Fibroblast of pulmonary artery (primary cell): Measurements from ENCODE around the gene MUC4.

Experiments
- DNase-seq: peaks from one replicate; pipeline ENCODE4 v3.0.0-alpha.2; 2010; ENCODE audit warnings: low read depth
- H3K4me3 ChIP-seq: replicated peaks from 2 replicates; pipeline ENCODE4 v1.5.1; 2011; ENCODE audit warnings: low read depth, mild to moderate bottlenecking, control low read depth, low read length, moderate library complexity
- CTCF ChIP-seq: IDR thresholded peaks from 2 replicates; pipeline ENCODE4 v1.5.1; 2011; ENCODE audit warnings: mild to moderate bottlenecking, control low read depth, low read length, inconsistent platforms; ENCODE audit errors: missing control alignments

The MUC4 gene

GRCh38 chr3:195845483-195845882 is 33.8 kb upstream of the MUC4 start:
- H3K4me3 ChIP-seq, result no peak overlapping the region
- TF ChIP-seq CTCF, result no peak
- DNase-seq, result no peak

- H3K4me3 ChIP-seq, result no peak overlapping the region
- DNase-seq, result no peak
- no peak for TF ChIP-seq CTCF
These were observed 33.0 kb upstream of the MUC4 start for GRCh38 chr3:195844671-195845218.

- TF ChIP-seq CTCF, result no peak
- H3K4me3 ChIP-seq, result no peak overlapping the region
- no peak for DNase-seq
These were observed 27.7 kb upstream of the MUC4 start for GRCh38 chr3:195839260-195840010.

- DNase-seq, result no peak
- TF ChIP-seq CTCF, result no peak
These were observed 27.0 kb upstream of the MUC4 start for GRCh38 chr3:195838714-195839113.

GRCh38 chr3:195836476-195837135 is 24.9 kb upstream of the MUC4 start:
- no peak overlapping the region for H3K4me3 ChIP-seq
- no peak for DNase-seq
- no peak for TF ChIP-seq CTCF

More at GRCh38 chr3:195838714-195839113, 27.0 kb upstream of the MUC4 start:
- no peak overlapping the region for H3K4me3 ChIP-seq

- no peak overlapping the region for H3K4me3 ChIP-seq
- no peak for DNase-seq
- TF ChIP-seq CTCF, result no peak
These were observed 24.1 kb upstream of the MUC4 start for GRCh38 chr3:195835791-195836190.
